KOPT-K1 (cell line): ENCODE data around the gene APBA2.

Experiments
- H3K27ac ChIP-seq: fragments of 200-600 bp; sonication (generic); 2 replicates; pipeline ENCODE4 v1.5.1; 2016; ENCODE audit warnings: antibody characterized with exemption, mild to moderate bottlenecking, low read depth, low read length; ENCODE audit not compliant: poor library complexity, severe bottlenecking
- H3K36me3 ChIP-seq: fragments of 200-600 bp; sonication (generic); 2 replicates; pipeline ENCODE4 v1.5.1; 2017; ENCODE audit warnings: antibody characterized with exemption, mild to moderate bottlenecking, low read length, moderate library complexity; ENCODE audit not compliant: insufficient read depth
- H3K9me3 ChIP-seq: fragments of 200-600 bp; sonication (generic); 2 replicates; pipeline ENCODE4 v1.5.1; 2017; ENCODE audit warnings: antibody characterized with exemption, low read length, mild to moderate bottlenecking; ENCODE audit not compliant: insufficient read depth, poor library complexity, severe bottlenecking

Gene APBA2

GRCh38 chr15:28978661-28979060, 92.9 kb downstream of the APBA2 start:
- no peaks in the 10 kb centered on the region for H3K9me3 ChIP-seq
- H3K36me3 ChIP-seq: no peaks in the 10 kb centered on the region
- no peak overlapping the region for H3K27ac ChIP-seq

GRCh38 chr15:28979208-28979841, 93.6 kb downstream of the APBA2 start:
- Histone ChIP-seq H3K36me3 (no peaks in the 10 kb centered on the region), H3K9me3 (no peaks in the 10 kb centered on the region), H3K27ac (no peak overlapping the region)

DNA sequence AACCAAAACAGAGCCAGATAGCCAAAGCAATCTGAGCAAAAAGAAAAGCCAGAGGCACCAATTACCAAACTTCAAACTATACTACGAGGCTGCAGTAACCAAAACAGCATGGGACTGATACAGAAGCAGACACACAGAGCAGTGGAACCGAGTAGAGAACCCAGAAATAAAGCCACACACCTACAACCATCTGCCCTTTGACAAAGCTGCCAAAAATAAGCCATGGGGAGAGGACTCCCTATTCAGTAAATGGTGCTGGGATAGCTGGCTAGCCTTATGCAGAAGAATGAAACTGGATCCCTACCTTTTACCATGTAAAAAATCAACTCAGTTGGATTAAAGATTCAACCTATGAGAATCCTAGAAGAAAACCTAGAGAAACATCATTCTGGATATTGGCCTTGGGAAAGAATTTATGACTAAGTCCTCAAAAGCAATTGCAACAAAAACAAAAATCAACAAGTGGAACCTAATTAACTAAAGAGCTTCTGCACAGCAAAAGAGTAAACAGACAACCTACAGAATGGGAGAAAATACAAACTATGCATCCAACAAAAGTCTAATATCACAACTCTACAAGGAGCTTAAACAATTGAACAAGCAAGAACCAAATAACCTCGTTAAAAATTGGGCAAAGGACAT, 95.1 kb downstream of the APBA2 start:
- no peak overlapping the region for H3K27ac ChIP-seq
- H3K36me3 ChIP-seq: no peaks in the 10 kb centered on the region
- no peaks in the 10 kb centered on the region for H3K9me3 ChIP-seq

DNA sequence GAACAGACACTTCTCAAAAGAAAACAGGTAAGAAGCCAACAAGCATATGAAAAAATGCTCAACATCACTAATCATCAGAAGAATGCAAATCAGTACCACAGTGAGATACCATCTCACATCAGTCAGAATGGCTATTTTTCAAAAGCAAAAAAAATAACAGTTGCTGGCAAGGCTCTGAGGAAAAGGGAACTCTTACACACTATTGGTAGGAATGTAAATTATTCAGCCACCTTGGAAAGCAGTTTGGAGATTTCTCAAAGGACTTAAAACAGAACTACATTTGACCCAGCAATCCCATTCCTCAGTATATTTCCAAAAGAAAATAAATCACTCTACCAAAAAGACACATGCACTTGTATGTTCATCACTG, 95.6 kb downstream of the APBA2 start:
- no peaks in the 10 kb centered on the region for H3K9me3 ChIP-seq

GRCh38 chr15:28981921-28982320, 96.1 kb downstream of the APBA2 start:
- Histone ChIP-seq H3K9me3 (no peaks in the 10 kb centered on the region), H3K36me3 (no peaks in the 10 kb centered on the region), H3K27ac (no peak overlapping the region)

More for the DNA sequence above, 95.6 kb downstream of the APBA2 start:
- Histone ChIP-seq H3K27ac (no peak overlapping the region), H3K36me3 (no peaks in the 10 kb centered on the region)

DNA sequence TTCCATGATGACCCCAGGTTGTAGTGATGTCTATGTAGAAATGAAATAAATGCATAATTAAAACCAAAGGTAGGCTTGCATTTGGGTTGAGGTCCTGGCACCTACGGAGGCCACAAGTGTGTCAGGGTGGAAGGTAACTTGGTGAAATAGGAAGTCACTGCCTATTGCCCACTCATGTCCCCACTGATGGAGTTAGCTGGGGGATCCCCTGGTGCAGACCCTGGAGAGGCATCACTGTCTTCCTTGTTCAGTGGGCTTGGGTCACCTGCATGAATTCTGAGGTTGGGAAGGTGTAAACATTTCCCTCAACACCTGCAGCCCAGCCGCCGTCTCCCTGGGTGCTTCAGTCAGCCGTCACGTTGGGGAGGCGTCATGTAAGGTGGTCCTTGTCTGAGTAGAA, 97.1 kb downstream of the APBA2 start:
- H3K27ac ChIP-seq: no peak overlapping the region
- no peaks in the 10 kb centered on the region for H3K36me3 ChIP-seq
- no peaks in the 10 kb centered on the region for H3K9me3 ChIP-seq

DNA sequence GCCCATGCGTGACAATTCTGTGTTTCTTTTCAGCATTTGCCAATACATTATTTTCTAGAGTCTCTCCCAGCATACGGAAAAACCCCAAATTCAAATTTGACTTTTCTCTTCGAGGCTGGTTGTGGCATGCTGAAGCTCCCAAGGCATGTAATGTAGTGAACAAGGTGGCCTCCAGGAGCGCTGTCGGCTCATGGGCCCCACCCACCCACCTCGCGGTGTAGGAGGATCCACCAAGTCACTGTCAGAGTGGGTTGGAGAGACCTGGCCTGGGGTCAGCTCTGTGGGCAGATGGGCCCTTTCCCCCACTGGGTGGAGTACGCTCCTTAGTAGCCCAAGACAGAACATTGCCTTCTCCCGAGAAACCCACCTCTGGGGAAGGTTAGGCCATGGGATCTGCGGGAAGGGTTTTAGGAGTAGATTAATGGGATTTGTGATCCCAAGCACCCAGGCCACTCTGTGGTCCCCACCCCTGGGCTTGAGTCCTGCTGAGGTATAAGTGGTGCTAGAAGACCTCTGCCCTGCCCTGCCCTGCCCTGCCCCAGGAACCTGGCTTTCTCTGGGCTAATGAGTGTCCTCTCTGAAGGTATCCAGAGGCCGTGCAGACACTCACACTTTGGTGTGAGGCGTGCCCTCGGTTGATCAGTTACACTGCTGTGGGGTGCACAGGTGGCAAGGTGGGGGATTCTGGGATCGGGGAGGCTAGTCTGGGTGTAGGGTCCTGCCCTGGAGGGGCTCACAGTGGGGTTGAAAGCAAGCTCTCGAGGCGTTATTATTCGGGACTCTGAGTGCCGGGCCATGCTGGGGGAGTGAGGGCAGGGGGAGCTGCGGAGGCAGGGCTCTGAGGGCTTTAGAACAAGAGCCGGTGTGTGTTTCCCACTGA, 97.9 kb downstream of the APBA2 start:
- Histone ChIP-seq H3K27ac (no peak overlapping the region), H3K9me3 (no peaks in the 10 kb centered on the region), H3K36me3 (no peaks in the 10 kb centered on the region)

GRCh38 chr15:28984421-28985315, 98.9 kb downstream of the APBA2 start:
- Histone ChIP-seq H3K9me3 (no peaks in the 10 kb centered on the region), H3K27ac (peak overlapping the region; percentile 50), H3K36me3 (no peaks in the 10 kb centered on the region)

- Histone ChIP-seq H3K9me3 (no peaks in the 10 kb centered on the region), H3K36me3 (no peaks in the 10 kb centered on the region), H3K27ac (peak overlapping the region; percentile 50)
These were observed 99.5 kb downstream of the APBA2 start for GRCh38 chr15:28985316-28985645.

- Histone ChIP-seq H3K9me3 (no peaks in the 10 kb centered on the region), H3K36me3 (no peaks in the 10 kb centered on the region), H3K27ac (peak overlapping the region; percentile 50)
These were observed 99.9 kb downstream of the APBA2 start for GRCh38 chr15:28985691-28986090.

GRCh38 chr15:28986108-28986507, 100.3 kb downstream of the APBA2 start:
- H3K9me3 ChIP-seq: no peaks in the 10 kb centered on the region
- H3K27ac ChIP-seq: peak overlapping the region; percentile 50
- H3K36me3 ChIP-seq: no peaks in the 10 kb centered on the region

GRCh38 chr15:28986726-28987125, 101.0 kb downstream of the APBA2 start:
- H3K27ac ChIP-seq: no peak overlapping the region
- H3K9me3 ChIP-seq: no peaks in the 10 kb centered on the region
- H3K36me3 ChIP-seq: no peaks in the 10 kb centered on the region

- H3K36me3 ChIP-seq: no peaks in the 10 kb centered on the region
- H3K27ac ChIP-seq: no peak overlapping the region
- no peaks in the 10 kb centered on the region for H3K9me3 ChIP-seq
These were observed 101.6 kb downstream of the APBA2 start for GRCh38 chr15:28987337-28987736.

- Histone ChIP-seq H3K36me3 (no peaks in the 10 kb centered on the region), H3K9me3 (no peaks in the 10 kb centered on the region), H3K27ac (peak overlapping the region; percentile 65)
These were observed 103.6 kb downstream of the APBA2 start for GRCh38 chr15:28989239-28989830.
